HEK293 (cell line): ENCODE results near the gene ATOH8.

Experiments used
- CTCF ChIA-PET: fragments of 350-600 bp; formaldehyde crosslinking; extraction: SDS; loops from one replicate; lab custom pipeline; 2021; ENCODE audit warnings: antibody characterized with exemption; lab: Yijun Ruan, JAX
- POLR2A ChIA-PET: fragments of 300-600 bp; formaldehyde crosslinking; extraction: SDS; loops from one replicate; lab custom pipeline; 2020; ENCODE audit warnings: antibody characterized with exemption, inconsistent platforms; lab: Yijun Ruan, JAX
- H3K27ac ChIP-seq: fragments of 200-500 bp; sonication (Bioruptor generic); 2 replicates; pipeline ENCODE4 v1.5.1; 2014; ENCODE audit warnings: low read depth, low read length, control low read depth, inconsistent platforms; ENCODE audit errors: extremely low read depth
- H3K36me3 ChIP-seq, 2 experiments: fragments of 200-500 bp in 1 of 2; sonication (Bioruptor generic) in 1 of 2; 1 replicate in 1 of 2; 2 replicates in 1 of 2; pipeline ENCODE4 v1.5.1; 2014 to 2017; ENCODE audit warnings: inconsistent platforms in 2 of 2, low read length in 2 of 2; ENCODE audit not compliant: control insufficient read depth in 2 of 2, insufficient read depth in 1 of 2
- H3K4me1 ChIP-seq: fragments of 200-500 bp; sonication (Bioruptor generic); 2 replicates; pipeline ENCODE4 v1.5.1; 2014; ENCODE audit warnings: mild to moderate bottlenecking, low read length, inconsistent platforms; ENCODE audit not compliant: control insufficient read depth, insufficient read depth
- H3K4me3 ChIP-seq: 2 replicates; pipeline ENCODE4 v1.5.1; 2011; ENCODE audit warnings: low read depth, mild to moderate bottlenecking, control low read depth, low read length, moderate library complexity
- H3K9me3 ChIP-seq: fragments of 200-500 bp; sonication (Bioruptor generic); 2 replicates; pipeline ENCODE4 v1.5.1; 2014; ENCODE audit warnings: low read depth, low read length, inconsistent platforms; ENCODE audit not compliant: control insufficient read depth, insufficient read depth
- BCL11A ChIP-seq: fragments of 450-650 bp; formaldehyde crosslinking; IDR thresholded peaks from 2 replicates; pipeline ENCODE4 v1.5.1; 2016; ENCODE audit warnings: low read depth, missing biosample characterization, missing genetic modification characterization
- SALL2 ChIP-seq: fragments of 450-650 bp; formaldehyde crosslinking; IDR thresholded peaks from 2 replicates; pipeline ENCODE4 v1.5.0; 2017; ENCODE audit warnings: missing biosample characterization, mild to moderate bottlenecking, missing genetic modification characterization, borderline replicate concordance
- ZNF214 ChIP-seq: fragments of 450-650 bp; formaldehyde crosslinking; IDR thresholded peaks from 2 replicates; pipeline ENCODE4 v1.5.1; 2017; ENCODE audit warnings: missing biosample characterization, mild to moderate bottlenecking, missing genetic modification characterization, borderline replicate concordance
- ZNF394 ChIP-seq: fragments of 450-650 bp; formaldehyde crosslinking; IDR thresholded peaks from 2 replicates; pipeline ENCODE4 v1.5.1; 2016; ENCODE audit warnings: missing biosample characterization, missing genetic modification characterization, mild to moderate bottlenecking, moderate library complexity, borderline replicate concordance
- ZNF404 ChIP-seq: fragments of 450-650 bp; formaldehyde crosslinking; IDR thresholded peaks from 2 replicates; pipeline ENCODE4 v1.5.1; 2017; ENCODE audit warnings: missing biosample characterization, missing genetic modification characterization
- ZNF416 ChIP-seq: fragments of 450-650 bp; formaldehyde crosslinking; IDR thresholded peaks from 2 replicates; pipeline ENCODE4 v1.5.1; 2016; ENCODE audit warnings: missing biosample characterization, missing genetic modification characterization
- ZNF558 ChIP-seq: fragments of 450-650 bp; formaldehyde crosslinking; IDR thresholded peaks from 2 replicates; pipeline ENCODE4 v1.5.1; 2016; ENCODE audit warnings: missing biosample characterization, missing genetic modification characterization
- ZNF621 ChIP-seq: fragments of 450-650 bp; formaldehyde crosslinking; IDR thresholded peaks from 2 replicates; pipeline ENCODE4 v1.5.1; 2017; ENCODE audit warnings: missing biosample characterization, missing genetic modification characterization
- ZNF629 ChIP-seq: fragments of 450-650 bp; formaldehyde crosslinking; IDR thresholded peaks from 2 replicates; pipeline ENCODE4 v1.5.1; 2017; ENCODE audit warnings: missing biosample characterization, missing genetic modification characterization
- ZNF658 ChIP-seq: fragments of 450-650 bp; formaldehyde crosslinking; IDR thresholded peaks from 2 replicates; pipeline ENCODE4; 2016; ENCODE audit warnings: missing biosample characterization, missing genetic modification characterization
- ZNF664 ChIP-seq: fragments of 450-650 bp; formaldehyde crosslinking; IDR thresholded peaks from 2 replicates; pipeline ENCODE4 v1.5.1; 2016; ENCODE audit warnings: missing biosample characterization, missing genetic modification characterization
- ZNF791 ChIP-seq: fragments of 450-650 bp; formaldehyde crosslinking; IDR thresholded peaks from 2 replicates; pipeline ENCODE4 v1.5.1; 2016; ENCODE audit warnings: missing biosample characterization, missing genetic modification characterization
- ZNF843 ChIP-seq: fragments of 450-650 bp; formaldehyde crosslinking; IDR thresholded peaks from 2 replicates; pipeline ENCODE4 v1.5.1; 2016; ENCODE audit warnings: missing biosample characterization, missing genetic modification characterization
- ZSCAN23 ChIP-seq: fragments of 450-650 bp; formaldehyde crosslinking; IDR thresholded peaks from 2 replicates; pipeline ENCODE4 v1.5.1; 2016; ENCODE audit warnings: missing biosample characterization, missing genetic modification characterization
- TF ChIP-seq, protein P1 (sequence below): fragments of 450-650 bp; formaldehyde crosslinking; IDR thresholded peaks from 2 replicates; pipeline ENCODE4 v1.5.1; 2016; ENCODE audit warnings: missing biosample characterization, missing genetic modification characterization
- TF ChIP-seq, protein P2 (sequence below): fragments of 450-650 bp; formaldehyde crosslinking; IDR thresholded peaks from 2 replicates; pipeline ENCODE4 v1.5.1; 2016; ENCODE audit warnings: missing biosample characterization, missing genetic modification characterization, borderline replicate concordance
- TF ChIP-seq, protein P3 (sequence below): fragments of 450-650 bp; formaldehyde crosslinking; IDR thresholded peaks from 2 replicates; pipeline ENCODE4 v1.5.1; 2016; ENCODE audit warnings: missing biosample characterization, missing genetic modification characterization
- TF ChIP-seq, protein P4 (sequence below): fragments of 450-650 bp; formaldehyde crosslinking; IDR thresholded peaks from 2 replicates; pipeline ENCODE4 v1.5.1; 2016; ENCODE audit warnings: missing biosample characterization, missing genetic modification characterization, borderline replicate concordance

ATOH8 gene

DNA sequence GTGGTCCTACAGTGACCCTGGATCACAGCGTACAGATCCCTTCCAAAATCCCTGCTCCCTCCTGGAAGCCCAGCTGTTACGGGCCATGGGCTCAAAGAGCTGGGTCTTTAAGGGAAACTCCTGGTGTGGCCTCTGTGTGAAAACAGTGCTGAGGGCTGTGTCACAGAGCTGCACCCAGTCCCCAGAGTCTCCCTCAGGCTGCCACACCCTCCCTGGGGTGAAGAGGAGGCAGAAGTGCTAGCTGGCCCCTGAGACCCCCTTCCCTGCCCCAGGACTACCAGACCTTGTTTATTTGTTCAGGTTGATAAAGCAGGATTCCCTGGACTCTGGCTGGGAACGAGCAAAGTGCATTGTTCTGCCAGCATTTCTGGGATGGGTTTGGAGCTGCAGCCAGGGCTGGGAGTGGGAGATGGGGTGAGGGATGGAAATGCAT is 7.7 kb downstream of the ATOH8 start (continued):
- TF ChIP-seq, protein P1, sequence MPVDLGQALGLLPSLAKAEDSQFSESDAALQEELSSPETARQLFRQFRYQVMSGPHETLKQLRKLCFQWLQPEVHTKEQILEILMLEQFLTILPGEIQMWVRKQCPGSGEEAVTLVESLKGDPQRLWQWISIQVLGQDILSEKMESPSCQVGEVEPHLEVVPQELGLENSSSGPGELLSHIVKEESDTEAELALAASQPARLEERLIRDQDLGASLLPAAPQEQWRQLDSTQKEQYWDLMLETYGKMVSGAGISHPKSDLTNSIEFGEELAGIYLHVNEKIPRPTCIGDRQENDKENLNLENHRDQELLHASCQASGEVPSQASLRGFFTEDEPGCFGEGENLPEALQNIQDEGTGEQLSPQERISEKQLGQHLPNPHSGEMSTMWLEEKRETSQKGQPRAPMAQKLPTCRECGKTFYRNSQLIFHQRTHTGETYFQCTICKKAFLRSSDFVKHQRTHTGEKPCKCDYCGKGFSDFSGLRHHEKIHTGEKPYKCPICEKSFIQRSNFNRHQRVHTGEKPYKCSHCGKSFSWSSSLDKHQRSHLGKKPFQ: no peak

DNA sequence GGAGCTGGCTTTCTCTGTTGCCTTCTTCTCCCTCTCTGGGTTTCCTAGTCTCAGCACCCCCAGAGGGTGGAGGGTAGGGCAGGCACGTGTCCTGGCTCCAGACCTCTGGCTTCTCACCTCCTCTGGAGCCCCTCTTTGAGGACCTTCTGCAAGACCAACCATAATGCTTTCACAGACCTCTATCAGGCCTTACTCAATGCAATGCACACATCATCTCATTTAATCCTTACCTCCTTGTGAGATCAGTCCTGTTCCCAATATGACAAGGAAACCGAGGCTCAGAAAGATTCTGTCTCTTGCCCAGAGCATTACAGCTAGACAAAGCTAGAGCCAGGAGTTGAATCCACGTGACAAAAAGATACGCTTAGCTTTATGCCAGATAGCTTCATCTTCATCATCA is 8.2 kb downstream of the ATOH8 start:
- H3K9me3 ChIP-seq: no peaks in the 10 kb centered on the region
- ChIA-PET POLR2A (interaction anchor here (1.4 kb wide), 1 partner anchor 10 kb away, joined by 5 read pairs; no protein-coding TSS in a partner anchor), CTCF (interaction anchor here (0.6 to 8.0 kb wide), 6 partner anchors 8 to 55 kb away, joined by 3 to 57 read pairs (median 6); partner anchors contain the start of gene ATOH8)
- no peak overlapping the region for H3K4me3 ChIP-seq
- no peaks in the 10 kb centered on the region for H3K36me3 ChIP-seq
- TF ChIP-seq, protein P2, sequence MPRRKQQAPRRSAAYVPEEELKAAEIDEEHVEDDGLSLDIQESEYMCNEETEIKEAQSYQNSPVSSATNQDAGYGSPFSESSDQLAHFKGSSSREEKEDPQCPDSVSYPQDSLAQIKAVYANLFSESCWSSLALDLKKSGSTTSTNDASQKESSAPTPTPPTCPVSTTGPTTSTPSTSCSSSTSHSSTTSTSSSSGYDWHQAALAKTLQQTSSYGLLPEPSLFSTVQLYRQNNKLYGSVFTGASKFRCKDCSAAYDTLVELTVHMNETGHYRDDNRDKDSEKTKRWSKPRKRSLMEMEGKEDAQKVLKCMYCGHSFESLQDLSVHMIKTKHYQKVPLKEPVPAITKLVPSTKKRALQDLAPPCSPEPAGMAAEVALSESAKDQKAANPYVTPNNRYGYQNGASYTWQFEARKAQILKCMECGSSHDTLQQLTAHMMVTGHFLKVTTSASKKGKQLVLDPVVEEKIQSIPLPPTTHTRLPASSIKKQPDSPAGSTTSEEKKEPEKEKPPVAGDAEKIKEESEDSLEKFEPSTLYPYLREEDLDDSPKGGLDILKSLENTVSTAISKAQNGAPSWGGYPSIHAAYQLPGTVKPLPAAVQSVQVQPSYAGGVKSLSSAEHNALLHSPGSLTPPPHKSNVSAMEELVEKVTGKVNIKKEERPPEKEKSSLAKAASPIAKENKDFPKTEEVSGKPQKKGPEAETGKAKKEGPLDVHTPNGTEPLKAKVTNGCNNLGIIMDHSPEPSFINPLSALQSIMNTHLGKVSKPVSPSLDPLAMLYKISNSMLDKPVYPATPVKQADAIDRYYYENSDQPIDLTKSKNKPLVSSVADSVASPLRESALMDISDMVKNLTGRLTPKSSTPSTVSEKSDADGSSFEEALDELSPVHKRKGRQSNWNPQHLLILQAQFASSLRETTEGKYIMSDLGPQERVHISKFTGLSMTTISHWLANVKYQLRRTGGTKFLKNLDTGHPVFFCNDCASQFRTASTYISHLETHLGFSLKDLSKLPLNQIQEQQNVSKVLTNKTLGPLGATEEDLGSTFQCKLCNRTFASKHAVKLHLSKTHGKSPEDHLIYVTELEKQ: no peak
- TF ChIP-seq ZNF664 (tag by site-specific recombination): peak; percentile 61; the same call in 1 of the 2 replicates
- no peaks in the 10 kb centered on the region for H3K4me1 ChIP-seq
- no peak overlapping the region for H3K27ac ChIP-seq

DNA sequence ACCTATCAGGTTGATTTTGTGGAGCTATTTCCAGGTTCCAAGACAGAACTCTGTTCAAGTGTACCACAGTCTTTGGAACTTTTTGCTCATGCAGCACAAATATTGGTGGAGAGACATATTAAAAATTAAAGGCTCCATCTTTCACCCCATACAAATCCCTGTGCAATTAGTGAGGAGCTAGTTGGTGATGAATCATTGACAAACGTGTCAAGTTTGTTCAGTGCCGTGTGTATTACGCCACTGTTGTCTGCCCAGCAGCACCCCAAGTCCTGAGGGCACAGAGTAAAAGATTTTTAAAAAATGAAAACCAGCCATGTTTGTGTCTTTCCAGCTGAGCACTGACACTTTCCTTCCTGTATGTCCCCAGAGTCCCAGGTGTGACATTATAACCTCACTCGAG is 9.3 kb downstream of the ATOH8 start:
- ChIA-PET CTCF (interaction anchor here (0.6 to 8.0 kb wide), 6 partner anchors 9 to 83 kb away, joined by 3 to 57 read pairs (median 5); partner anchors contain the start of gene ATOH8), POLR2A (no interaction called here)
- H3K4me1 ChIP-seq: peaks cover 1% of the 10 kb centered on the region
- H3K9me3 ChIP-seq: no peaks in the 10 kb centered on the region
- TF ChIP-seq ZNF404 (tag by site-specific recombination) (no peak), BCL11A (tag by site-specific recombination) (no peak), ZNF629 (tag by site-specific recombination) (no peak), ZNF214 (tag by site-specific recombination) (no peak), SALL2 (tag by site-specific recombination) (no peak), ZSCAN23 (tag by site-specific recombination) (no peak), ZNF416 (tag by site-specific recombination) (no peak), ZNF843 (tag by site-specific recombination) (no peak), ZNF394 (tag by site-specific recombination) (no peak), ZNF658 (no peak), ZNF621 (tag by site-specific recombination) (no peak), ZNF558 (tag by site-specific recombination) (no peak), ZNF791 (tag by site-specific recombination) (no peak)
- TF ChIP-seq, protein P3, sequence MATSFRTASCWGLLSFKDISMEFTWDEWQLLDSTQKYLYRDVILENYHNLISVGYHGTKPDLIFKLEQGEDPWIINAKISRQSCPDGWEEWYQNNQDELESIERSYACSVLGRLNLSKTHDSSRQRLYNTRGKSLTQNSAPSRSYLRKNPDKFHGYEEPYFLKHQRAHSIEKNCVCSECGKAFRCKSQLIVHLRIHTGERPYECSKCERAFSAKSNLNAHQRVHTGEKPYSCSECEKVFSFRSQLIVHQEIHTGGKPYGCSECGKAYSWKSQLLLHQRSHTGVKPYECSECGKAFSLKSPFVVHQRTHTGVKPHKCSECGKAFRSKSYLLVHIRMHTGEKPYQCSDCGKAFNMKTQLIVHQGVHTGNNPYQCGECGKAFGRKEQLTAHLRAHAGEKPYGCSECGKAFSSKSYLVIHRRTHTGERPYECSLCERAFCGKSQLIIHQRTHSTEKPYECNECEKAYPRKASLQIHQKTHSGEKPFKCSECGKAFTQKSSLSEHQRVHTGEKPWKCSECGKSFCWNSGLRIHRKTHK (tag by site-specific recombination): no peak
- TF ChIP-seq, protein P1: no peak
- TF ChIP-seq, protein P4, sequence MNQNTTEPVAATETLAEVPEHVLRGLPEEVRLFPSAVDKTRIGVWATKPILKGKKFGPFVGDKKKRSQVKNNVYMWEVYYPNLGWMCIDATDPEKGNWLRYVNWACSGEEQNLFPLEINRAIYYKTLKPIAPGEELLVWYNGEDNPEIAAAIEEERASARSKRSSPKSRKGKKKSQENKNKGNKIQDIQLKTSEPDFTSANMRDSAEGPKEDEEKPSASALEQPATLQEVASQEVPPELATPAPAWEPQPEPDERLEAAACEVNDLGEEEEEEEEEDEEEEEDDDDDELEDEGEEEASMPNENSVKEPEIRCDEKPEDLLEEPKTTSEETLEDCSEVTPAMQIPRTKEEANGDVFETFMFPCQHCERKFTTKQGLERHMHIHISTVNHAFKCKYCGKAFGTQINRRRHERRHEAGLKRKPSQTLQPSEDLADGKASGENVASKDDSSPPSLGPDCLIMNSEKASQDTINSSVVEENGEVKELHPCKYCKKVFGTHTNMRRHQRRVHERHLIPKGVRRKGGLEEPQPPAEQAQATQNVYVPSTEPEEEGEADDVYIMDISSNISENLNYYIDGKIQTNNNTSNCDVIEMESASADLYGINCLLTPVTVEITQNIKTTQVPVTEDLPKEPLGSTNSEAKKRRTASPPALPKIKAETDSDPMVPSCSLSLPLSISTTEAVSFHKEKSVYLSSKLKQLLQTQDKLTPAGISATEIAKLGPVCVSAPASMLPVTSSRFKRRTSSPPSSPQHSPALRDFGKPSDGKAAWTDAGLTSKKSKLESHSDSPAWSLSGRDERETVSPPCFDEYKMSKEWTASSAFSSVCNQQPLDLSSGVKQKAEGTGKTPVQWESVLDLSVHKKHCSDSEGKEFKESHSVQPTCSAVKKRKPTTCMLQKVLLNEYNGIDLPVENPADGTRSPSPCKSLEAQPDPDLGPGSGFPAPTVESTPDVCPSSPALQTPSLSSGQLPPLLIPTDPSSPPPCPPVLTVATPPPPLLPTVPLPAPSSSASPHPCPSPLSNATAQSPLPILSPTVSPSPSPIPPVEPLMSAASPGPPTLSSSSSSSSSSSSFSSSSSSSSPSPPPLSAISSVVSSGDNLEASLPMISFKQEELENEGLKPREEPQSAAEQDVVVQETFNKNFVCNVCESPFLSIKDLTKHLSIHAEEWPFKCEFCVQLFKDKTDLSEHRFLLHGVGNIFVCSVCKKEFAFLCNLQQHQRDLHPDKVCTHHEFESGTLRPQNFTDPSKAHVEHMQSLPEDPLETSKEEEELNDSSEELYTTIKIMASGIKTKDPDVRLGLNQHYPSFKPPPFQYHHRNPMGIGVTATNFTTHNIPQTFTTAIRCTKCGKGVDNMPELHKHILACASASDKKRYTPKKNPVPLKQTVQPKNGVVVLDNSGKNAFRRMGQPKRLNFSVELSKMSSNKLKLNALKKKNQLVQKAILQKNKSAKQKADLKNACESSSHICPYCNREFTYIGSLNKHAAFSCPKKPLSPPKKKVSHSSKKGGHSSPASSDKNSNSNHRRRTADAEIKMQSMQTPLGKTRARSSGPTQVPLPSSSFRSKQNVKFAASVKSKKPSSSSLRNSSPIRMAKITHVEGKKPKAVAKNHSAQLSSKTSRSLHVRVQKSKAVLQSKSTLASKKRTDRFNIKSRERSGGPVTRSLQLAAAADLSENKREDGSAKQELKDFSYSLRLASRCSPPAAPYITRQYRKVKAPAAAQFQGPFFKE: no peak
- no peak overlapping the region for H3K4me3 ChIP-seq
- H3K27ac ChIP-seq: no peak overlapping the region
- no peaks in the 10 kb centered on the region for H3K36me3 ChIP-seq
